Caki2 (cell line): ENCODE measurements around the gene F3. TPM values are rescaled to one million over a fixed set of nuclear protein-coding genes. Genes with fewer than 3 reads are reported as not detected.

Source experiments
- DNase-seq: peaks from one replicate; pipeline ENCODE4 v3.0.0-alpha.2; 2015; ENCODE audit warnings: low read depth
- in situ Hi-C: cut with HindIII; loops from 2 replicates; pipeline ENCODE4 v1.10.0; 2016; ENCODE audit warnings: low sequenced_read_pairs, low pct_unique_long_range_greater_than_20kb, mixed read lengths
- total RNA-seq: library from RNA; depleted of rRNA; stranded (reverse); fragments of >200 nt; shearing (Covaris generic); gene quantifications from 2 replicates; pipeline ENCODE4 v1.2.3, GENCODE V29; 2014; ENCODE audit warnings: low replicate concordance

The F3 gene
- total RNA-seq, 1 experiment from 2014 or later, result 3.4 TPM

- in situ Hi-C loops, result no loop called here
- no peak for DNase-seq
Measured at GRCh38 chr1:94535095-94535494, 6.5 kb downstream of the F3 start.

GRCh38 chr1:94532077-94532476 lies 9.5 kb downstream of the F3 start:
- DNase-seq, result no peak
- in situ Hi-C loops, result no loop called here

GRCh38 chr1:94531664-94532063 lies 9.9 kb downstream of the F3 start:
- no peak for DNase-seq
- in situ Hi-C loops, result no loop called here

GRCh38 chr1:94530373-94530878 lies 11.1 kb downstream of the F3 start:
- in situ Hi-C loops, result no loop called here
- no peak for DNase-seq

GRCh38 chr1:94529416-94529815 lies 12.1 kb downstream of the F3 start:
- in situ Hi-C loops, result no loop called here
- DNase-seq, result no peak

- in situ Hi-C loops, result no loop called here
- DNase-seq, result no peak
Measured at GRCh38 chr1:94528826-94529225, 12.7 kb downstream of the F3 start.

- in situ Hi-C loops, result no loop called here
- DNase-seq, result no peak
Measured at GRCh38 chr1:94528299-94528698, 13.3 kb downstream of the F3 start.

- in situ Hi-C loops, result no loop called here
- DNase-seq, result peak; percentile 18
Measured at GRCh38 chr1:94527447-94528031, 14.0 kb downstream of the F3 start.

- no peak for DNase-seq
- in situ Hi-C loops, result no loop called here
Measured at GRCh38 chr1:94526152-94526980, 15.2 kb downstream of the F3 start.

GRCh38 chr1:94524531-94524930 lies 17.0 kb downstream of the F3 start:
- in situ Hi-C loops, result no loop called here
- DNase-seq, result no peak

GRCh38 chr1:94522304-94522703 lies 19.3 kb downstream of the F3 start:
- in situ Hi-C loops, result no loop called here
- DNase-seq, result peak; percentile 13

- in situ Hi-C loops, result no loop called here
Measured at GRCh38 chr1:94519351-94519750, 22.2 kb downstream of the F3 start.

GRCh38 chr1:94515296-94515947 lies 26.1 kb downstream of the F3 start:
- DNase-seq, result no peak
- in situ Hi-C loops, result no loop called here

More at GRCh38 chr1:94519351-94519750, 22.2 kb downstream of the F3 start:
- DNase-seq, result no peak

- in situ Hi-C loops, result no loop called here
- DNase-seq, result peak; percentile 10
Measured at GRCh38 chr1:94514095-94514727, 27.3 kb downstream of the F3 start.

GRCh38 chr1:94512816-94513215 lies 28.7 kb downstream of the F3 start:
- in situ Hi-C loops, result no loop called here
- DNase-seq, result no peak

GRCh38 chr1:94504601-94505000 lies 37.0 kb downstream of the F3 start:
- DNase-seq, result no peak
- in situ Hi-C loops, result no loop called here

- in situ Hi-C loops, result no loop called here
- DNase-seq, result no peak
Measured at GRCh38 chr1:94503153-94503552, 38.4 kb downstream of the F3 start.

- in situ Hi-C loops, result no loop called here
- no peak for DNase-seq
Measured at GRCh38 chr1:94501935-94502334, 39.6 kb downstream of the F3 start.

- no peak for DNase-seq
- in situ Hi-C loops, result no loop called here
Measured at GRCh38 chr1:94501426-94501825, 40.1 kb downstream of the F3 start.
